Epithelial cell of prostate (primary cell): ENCODE data around the gene VAC14.

Experiments used
- DNase-seq: peaks from one replicate; pipeline ENCODE4 v3.0.0-alpha.2; 2011; ENCODE audit warnings: low read depth, low spot score
- H3K27ac ChIP-seq: fragments of 450-650 bp; 2 replicates; pipeline ENCODE4 v1.5.1; 2017; ENCODE audit warnings: mild to moderate bottlenecking

Gene VAC14

DNA sequence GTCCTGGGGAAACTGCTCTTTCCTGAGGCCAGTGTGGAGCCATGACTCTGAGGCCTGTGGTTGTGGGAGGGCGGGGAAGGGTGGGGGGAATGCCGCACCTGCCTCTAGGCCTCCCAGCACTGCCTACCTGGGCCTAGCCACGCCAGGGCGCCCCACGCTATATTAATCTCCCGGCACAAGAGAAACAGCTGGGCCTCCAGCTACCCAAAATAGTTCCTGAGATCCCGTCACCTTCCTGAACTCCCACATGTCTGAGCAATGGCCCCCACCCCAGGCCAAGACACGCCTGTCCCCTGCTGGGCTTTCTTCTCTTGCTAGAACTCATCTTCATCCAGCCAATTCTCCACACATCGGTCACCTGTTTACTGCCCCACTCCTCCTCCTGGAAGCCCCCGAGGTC lies 102.1 kb downstream of the VAC14 start:
- DNase-seq, result no peak
- no peak overlapping the region for H3K27ac ChIP-seq

DNA sequence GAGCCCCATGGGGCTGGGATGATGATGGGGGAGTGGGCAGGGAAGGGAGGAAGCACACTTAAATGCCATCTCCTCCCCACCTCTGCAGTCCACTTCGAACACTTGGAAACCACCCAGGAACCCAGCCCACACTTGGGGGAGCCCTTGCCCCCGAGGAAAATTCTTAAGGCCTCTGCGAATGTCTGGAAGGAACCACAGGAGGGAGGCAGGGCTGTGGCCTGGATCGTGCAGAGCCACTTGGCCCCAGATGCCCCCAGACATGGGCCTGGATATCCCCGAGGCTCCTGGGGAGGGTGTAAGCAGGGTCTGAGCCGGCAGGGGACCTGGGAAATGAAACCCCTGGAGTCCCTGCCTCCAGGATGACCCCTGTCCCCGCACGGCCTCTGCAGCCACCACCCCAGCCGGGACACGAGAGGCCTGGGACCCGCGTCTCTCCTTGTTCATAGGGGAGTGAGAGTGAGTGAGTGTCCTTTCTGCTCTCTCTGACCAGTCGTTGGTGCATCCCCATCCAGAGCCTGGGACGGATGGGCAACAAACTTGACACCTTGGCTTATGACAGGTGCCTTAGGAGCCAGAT lies 103.3 kb downstream of the VAC14 start:
- DNase-seq, result no peak
- peak overlapping the region; percentile 68 for H3K27ac ChIP-seq

DNA sequence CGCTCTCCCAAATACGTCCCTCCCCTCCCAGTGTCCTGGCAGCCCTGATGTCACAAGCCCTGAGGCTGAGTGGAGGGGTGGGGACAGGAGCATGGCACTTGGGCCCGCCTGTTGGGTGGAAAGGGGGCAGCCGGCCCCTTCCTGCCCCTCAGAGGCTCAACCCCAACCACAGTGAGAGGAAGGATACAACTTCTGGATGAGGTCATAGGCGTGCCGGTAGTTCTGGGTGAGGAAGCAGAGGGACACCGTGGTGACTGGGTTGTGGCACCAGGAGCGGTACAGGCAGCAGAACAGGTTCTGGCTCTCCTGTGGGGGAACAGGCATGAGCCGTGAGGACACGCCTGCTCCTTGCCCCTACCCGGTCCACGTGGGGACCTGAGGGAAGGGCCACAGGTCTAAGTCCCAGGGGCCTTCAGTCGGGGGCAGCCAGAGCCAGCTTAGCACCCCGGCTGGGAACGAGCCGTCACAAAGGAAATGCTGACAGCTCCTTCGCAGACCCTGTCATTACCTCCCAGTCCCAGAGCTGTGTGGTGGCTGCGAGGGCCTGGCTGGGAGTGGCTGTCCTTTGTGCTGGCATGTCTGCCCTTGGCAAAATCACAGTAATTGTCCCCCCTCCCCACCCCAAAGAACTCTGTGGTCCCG lies 103.9 kb downstream of the VAC14 start:
- H3K27ac ChIP-seq, result peak overlapping the region; percentile 68
- peak; percentile 37 for DNase-seq

DNA sequence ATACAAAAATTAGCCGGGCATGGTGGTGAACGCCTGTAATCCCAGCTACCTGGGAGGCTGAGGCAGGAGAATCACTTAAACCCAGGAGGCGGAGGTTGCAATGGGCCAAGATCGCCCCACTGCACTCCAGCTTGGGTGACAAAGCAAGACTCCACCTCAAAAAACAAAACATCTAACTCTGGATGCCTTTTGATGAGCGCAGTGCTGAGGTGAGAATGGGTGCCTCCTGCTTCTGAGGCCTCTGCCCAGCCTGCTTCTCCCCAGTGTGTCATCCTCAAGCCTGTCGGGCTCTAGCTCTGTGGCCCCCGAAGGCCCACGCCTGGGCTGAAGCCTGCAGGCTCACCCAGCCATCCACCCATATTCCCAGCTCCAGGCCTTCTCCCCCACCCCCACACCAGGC lies 104.6 kb downstream of the VAC14 start:
- peak overlapping the region; percentile 68 for H3K27ac ChIP-seq
- DNase-seq, result no peak

DNA sequence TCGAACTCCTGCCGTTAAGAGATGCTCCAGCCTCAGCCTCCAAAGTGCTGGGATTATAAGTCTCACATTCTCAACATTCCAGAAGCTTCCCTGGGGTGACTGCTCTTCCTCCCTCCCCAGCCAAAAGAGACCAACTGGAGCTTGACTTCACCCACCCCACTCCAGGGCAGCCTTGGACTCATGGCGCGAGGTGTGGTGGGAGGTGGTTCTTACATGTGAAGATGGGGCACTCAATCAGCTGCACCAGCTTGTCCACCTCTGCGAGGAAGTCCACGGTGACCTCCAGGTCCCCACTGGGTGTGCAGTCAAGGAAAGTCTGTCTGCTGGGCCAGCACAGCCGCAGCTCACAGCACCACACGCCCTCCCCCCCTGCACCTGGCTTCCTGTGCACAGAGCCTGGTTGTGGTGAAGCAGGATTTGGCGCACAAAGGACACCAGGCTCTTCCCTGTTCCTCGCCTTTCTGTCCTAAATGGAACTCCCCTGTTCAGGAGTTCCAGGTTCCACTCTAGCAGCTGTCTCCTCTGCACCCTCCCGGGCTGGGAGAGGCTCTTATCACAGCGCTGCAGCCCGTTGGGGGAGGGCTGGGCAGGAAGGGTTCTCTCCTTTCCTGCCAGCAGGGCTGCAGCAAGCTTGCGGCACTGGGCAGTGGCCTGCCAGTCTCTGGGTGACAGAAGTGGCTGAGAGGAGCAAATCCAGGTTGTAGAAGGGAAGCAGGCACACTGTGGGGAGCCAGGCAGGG lies 105.5 kb downstream of the VAC14 start:
- no peak for DNase-seq
- H3K27ac ChIP-seq, result peak overlapping the region; percentile 68

DNA sequence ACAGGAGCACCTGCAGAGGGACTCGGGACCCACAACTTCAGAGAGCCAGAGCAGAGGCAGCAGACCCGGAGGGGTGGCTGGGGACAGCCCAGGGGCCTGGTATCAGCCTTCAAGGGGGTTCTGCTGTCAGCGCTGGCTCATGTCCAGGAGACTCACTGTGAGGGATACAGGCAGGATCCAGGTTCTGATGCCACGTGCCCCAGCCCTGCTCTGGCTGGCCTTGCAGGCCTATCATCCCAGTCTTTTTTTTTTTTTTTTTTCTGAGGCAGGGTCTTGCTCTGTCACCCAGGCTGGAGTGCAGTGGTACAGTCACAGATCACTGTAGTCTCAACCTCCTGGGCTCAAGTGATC lies 106.1 kb downstream of the VAC14 start:
- H3K27ac ChIP-seq, result peak overlapping the region; percentile 68
- DNase-seq, result no peak

DNA sequence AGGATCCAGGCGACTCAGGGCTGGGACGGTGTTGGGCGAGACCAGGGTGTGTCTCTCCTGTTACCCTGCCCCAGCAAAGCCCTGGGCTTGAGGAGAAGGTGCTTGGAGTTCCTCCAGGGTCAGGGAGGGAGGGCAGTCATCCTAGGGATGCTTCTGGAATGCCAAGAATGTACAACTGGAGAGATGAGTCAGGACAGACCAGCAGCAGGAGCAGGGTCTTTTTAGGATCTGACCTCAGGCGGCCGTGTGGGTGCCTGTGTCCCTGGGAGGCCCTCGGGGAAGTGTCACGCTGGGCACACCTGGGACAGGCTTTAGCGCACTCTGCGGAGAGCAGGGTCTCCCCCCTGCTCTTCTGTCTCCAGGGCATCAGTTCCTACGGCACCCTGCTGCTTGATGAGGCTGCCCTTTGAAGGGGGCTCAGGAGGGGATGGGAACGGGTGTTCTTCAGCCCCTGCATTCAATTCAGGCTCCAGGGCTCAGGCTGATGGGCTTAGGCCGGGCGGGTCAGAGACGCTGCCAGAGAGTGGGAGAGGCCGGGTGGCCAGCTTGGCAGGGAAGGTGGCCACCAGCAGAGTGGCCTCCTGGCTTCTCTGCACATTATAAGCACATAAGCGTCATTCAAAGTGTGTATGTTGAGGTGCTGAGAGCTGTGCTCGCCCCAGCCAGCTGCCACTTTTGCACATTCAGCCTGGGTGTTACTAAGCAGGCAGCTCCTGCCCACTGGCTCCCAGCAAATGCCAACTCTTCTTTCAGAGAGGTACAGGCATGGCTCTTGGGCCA lies 106.7 kb downstream of the VAC14 start:
- DNase-seq, result no peak
- peak overlapping the region; percentile 68 for H3K27ac ChIP-seq

DNA sequence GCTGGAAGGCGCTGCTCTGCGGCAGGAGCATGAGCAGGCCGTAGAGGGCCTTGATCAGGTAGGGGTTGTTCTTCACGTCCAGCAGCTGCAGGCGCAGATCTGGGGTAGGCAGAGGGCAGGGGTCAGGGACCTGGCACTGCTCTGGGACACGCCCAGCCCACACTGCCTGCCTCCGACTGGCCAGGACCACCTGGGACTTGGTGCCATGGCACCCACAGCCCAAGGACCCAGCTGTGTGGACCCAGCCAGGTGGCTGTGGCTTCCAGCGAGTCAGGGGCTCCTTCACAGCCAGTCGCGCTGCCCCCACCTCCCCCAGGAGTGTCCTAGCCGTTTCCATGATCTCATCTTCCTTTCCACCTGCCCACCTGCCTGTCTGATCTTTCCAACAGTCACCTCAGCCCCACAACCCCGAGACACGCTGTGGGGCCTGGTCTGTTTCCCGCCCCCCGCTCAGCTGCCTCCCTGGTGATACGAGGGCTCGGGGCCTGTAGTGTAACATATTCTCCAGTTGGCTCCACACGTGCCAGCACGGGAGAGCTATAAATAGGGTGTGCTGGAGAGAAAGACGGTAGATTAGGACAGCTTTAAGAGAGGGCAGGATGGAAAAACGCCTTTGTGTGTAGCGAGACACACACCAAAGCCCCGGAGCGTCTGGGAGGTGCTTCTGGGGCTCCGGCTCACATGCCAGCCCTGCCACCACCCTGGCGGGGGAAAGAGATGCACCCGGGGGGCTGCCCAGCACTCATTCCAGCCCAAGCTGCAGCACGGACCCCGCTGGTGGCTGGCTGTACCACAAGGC lies 107.9 kb downstream of the VAC14 start:
- peak overlapping the region; percentile 68 for H3K27ac ChIP-seq
- no peak for DNase-seq

DNA sequence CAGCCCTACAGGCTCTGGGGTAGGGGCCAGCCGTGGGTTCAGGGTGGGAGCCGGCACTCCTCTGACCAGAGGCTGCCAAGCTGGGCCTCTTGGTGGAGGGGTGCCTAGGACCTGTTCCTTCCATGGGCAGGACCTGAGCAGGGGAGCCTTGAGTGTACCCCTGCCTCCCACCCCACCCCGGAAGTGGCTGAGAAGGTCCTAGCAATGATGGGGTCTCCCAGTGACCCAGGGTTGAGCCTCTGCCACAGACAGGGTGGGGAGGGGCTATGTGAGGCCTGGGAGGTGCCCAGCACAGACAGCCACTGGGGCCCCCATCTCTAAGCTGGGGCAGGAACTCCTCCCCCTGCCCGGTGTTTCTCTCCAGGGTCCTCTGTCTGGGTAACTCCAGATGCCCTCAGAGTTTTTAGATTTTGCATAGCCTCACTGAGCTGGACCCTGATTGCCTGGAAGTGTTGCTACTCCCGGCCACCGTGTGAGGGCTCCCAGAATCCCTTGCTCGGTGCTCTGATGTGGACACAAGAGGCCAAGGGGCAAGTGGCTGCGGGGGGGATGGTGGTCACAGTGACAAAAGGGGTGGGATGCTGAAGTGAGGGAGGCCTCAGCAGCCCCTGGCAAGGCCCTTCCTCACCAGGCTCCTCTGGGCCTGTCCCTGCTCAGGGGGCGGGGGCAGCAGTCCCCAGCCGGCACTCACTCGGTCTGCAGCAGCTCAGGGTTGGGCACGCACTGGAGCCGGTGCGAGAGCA lies 108.7 kb downstream of the VAC14 start:
- no peak overlapping the region for H3K27ac ChIP-seq

DNA sequence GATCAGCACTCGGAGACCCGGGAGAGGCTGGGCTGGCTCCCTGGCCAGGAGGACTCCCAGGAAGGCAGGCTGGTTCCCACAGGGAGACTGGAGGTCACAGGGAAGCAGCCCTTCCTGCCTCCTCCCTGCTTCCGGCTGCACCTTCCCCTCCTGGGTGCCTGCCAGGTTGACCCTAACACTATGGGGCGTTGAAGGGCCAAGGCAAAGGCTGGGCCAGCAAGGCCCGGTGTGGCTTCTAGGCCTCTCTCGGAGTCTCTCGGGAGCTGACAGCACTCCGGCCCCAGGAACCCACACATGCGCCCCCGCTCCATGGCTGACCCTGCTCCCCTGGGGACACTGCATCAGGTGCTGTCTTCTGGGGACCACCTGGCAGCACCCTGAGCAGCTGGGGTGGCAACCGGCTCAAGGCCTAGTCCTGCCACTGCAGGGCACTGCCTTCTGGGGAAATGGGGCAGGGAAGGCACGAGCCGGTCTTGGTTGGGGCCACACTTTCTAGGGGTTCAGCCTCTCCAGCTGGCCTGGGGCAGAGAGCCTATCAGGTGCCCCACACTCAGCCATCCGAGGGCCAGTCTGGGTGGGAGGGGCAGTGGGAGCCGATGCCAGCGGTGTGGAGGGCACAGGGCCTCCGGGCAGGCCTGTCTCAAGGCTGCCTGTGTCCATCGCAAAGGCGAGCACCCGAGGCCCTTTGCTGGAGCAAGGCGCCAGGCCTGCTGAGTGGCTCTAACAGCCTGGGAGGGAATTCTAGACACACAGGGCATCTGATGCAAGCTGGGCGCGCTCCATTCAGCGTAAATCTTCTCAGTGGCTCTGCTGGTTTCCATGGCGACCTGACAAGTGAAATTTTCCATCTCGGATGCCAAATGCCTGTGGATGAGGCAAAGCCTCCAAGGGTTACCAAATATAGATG lies 109.5 kb downstream of the VAC14 start:
- DNase-seq, result no peak
- H3K27ac ChIP-seq, result no peak overlapping the region

More for the DNA sequence above, 108.7 kb downstream of the VAC14 start:
- no peak for DNase-seq

DNA sequence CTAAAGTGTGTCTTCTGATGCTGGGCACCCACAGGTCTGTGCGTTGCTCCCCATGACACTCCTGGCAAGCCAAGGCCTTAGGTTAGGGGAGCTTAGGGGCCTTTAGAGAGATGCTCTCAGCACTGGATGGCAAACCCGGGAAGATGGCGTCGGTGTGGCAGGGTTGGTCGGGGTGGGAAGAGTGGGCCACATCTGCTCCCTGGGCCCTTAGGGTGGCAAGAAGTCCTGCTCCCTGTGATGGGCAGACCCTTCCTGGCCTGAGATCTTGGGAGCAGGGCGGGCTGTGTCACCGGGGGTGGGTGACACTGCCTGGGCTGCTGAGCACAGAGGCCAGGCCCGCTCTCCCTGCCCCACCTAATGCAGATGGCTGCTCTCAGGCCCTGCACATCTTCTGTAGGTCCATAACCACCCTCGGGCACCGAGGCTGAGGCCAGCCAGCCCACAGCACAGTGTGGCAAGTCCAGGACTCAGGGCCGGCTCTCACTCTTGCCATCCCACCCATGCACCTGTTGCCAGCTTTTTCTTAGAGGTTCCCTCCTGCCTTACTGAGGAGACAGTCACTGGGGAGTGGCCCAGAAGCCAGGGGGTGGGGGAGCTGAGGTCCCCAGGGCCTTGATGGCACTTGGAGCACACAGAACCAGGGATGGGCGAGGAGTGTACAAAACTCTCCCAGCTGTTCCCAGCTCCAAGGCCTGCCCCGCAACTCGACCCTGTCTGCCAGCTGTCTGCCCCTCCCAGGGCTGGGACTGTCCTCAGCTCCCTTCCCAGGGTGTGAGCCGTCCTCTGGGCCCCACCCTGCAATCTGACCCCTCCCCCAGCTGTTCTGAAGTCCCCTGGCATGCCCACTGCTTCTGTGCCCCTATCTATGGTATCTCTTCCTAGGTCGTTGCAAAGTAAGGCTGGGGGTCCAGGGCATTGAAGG lies 110.7 kb downstream of the VAC14 start:
- DNase-seq, result no peak
- no peak overlapping the region for H3K27ac ChIP-seq

DNA sequence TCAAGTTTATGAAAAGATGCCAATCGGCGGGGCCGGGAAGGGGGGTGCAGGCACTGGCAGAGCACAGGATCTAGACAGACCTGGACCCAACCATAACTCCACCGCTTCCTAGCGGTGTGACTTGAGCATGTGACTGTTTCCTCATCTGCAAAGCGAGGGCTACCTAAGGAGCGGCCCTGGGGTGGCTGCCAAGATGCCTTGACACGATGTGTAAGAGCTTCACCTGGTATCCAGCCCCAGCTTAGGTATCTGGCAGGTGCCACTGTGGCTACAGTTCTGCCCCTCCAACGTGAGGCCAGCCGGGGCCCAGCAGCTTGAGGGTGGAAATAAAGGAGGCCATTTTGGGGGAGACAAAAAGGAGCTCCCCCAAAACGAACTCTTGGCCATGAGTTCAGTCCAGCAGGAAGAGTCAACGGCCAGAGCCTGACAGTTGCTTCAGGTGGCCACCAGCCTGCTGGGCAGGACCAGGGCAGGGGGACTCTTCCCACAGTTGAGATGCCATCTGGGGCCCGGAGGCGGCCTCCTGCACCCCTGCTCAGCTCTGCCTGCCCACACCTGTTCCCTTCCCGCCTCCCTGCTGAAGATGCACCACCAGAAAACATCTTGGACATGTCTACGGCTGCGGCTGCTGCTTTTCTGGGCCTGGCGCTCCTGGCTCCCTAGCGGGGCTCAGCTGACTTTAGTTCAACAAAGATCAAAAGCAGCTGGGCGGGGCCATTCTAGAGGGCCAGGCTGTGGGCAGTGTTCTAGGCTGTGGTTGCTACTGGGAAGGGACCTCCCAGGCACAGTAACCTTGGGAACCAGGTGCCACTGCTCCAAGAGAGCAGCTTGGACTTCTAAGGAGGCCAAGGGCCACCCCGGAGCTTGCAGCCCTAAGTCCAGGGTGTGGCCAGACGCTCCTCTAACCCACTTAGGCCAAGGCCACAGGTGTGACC lies 111.7 kb downstream of the VAC14 start:
- DNase-seq, result no peak
- peak overlapping the region; percentile 5 for H3K27ac ChIP-seq

DNA sequence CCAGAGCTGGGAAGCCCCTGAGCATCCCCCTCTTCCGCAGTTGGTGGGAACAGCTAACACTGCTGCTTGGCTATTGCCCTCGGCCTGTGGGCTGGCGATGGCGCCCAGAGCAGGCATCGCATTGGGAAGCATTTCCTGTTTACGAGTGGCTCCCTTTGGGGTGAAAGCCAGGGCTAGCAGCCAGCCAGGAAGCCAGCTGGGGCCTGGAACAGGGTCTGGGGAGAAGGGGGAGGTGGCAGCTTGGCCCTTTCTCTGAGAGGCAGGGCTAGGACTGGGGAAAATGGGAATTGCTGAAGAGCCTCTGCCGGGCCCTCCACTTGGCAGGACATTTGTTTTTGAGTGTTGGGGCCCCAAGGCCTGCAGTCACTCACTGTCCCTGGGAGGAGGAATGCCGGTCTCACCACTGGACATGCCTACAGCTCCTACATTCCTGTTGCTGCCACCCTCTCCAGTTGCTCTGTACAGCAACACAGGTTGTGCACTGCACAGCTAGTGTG lies 112.7 kb downstream of the VAC14 start:
- no peak for DNase-seq
- peak overlapping the region; percentile 5 for H3K27ac ChIP-seq

DNA sequence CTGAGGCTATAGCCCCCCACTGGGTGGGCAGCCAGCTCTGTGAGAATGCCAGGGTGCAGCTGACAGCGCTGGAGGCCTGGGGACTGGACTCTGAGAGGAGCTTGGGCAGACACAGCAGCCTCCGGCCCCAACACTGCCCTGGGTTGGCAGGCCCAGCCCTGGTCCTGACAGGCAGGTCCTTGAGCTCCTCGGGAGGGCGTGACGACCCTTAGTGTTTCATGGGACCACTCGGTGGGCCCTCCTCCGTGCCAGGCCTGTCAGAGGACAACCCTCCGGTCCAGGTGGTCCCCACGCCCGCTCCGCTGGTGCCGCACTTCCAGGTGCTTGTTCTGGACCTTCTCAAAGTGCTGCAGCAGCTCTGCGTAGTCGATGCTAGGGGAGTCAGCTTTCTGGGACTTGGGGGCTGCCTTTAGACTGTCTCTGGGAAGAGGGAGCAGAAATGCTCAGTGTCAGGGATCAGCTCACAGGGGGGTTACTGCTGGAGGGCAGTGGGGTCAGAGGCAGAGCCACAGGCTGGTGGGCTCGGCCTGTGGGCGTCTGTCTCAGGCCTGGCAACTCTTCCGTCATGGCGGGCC lies 113.2 kb downstream of the VAC14 start:
- DNase-seq, result no peak
- no peak overlapping the region for H3K27ac ChIP-seq

DNA sequence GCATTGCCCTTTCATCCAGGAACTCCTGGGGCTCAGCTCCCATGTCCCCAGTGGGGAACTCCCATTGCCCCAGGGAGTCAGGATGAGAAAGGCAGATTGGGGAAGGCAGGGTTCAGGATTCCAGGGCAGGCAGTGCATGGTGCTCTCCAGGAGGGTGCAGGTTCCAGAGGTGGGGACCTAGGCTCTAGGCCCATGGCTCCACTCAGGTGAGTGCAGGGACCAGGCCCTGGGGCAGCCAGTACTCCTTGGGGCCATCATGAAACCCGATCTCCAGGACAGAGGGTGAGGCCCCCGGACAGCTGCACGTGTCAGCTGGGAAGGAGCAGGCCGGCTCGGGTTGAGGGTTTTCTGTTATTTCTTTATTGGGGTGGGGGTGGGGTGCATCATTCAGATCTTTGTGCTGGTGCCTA lies 113.9 kb downstream of the VAC14 start:
- DNase-seq, result no peak

More for the DNA sequence above, 113.9 kb downstream of the VAC14 start:
- no peak overlapping the region for H3K27ac ChIP-seq
